ENCODE data around the gene TRIO. TPM values are rescaled to one million over a fixed set of nuclear protein-coding genes. Genes with fewer than 3 reads are reported as not detected.

Gene TRIO
- total RNA-seq, 1 donor from 2014 or later: 148 TPM

GRCh38 chr5:14185326-14186058 lies 42.4 kb downstream of the TRIO start:
- no peak for DNase-seq

GRCh38 chr5:14186059-14186830 lies 43.1 kb downstream of the TRIO start:
- H3K27me3 ChIP-seq: no peaks in the 10 kb centered on the region
- peak; percentile 74 for ATAC-seq
- H3K36me3 ChIP-seq: no peaks in the 10 kb centered on the region
- no peaks in the 10 kb centered on the region for H3K9me3 ChIP-seq
- no peak overlapping the region for H3K4me3 ChIP-seq
- peaks cover 52% of the 10 kb centered on the region for H3K4me1 ChIP-seq
- peak overlapping the region; percentile 60 for H3K27ac ChIP-seq
- DNase-seq: no peak
- no peak for TF ChIP-seq CTCF (IDR thresholded peaks at IDR 0.05)
- intact Hi-C loops (cut with DNase I): no loop called here

More at GRCh38 chr5:14185326-14186058, 42.4 kb downstream of the TRIO start:
- intact Hi-C loops (cut with DNase I): no loop called here
- Histone ChIP-seq H3K27ac (peak overlapping the region; percentile 60), H3K9me3 (no peaks in the 10 kb centered on the region), H3K36me3 (no peaks in the 10 kb centered on the region), H3K4me3 (no peak overlapping the region), H3K4me1 (peaks cover 45% of the 10 kb centered on the region), H3K27me3 (no peaks in the 10 kb centered on the region)
- peak; percentile 75 for ATAC-seq
- TF ChIP-seq CTCF (IDR thresholded peaks at IDR 0.05): no peak

- Histone ChIP-seq H3K4me3 (no peak overlapping the region), H3K4me1 (peaks cover 57% of the 10 kb centered on the region), H3K36me3 (no peaks in the 10 kb centered on the region), H3K9me3 (no peaks in the 10 kb centered on the region), H3K27me3 (no peaks in the 10 kb centered on the region), H3K27ac (peak overlapping the region; percentile 14)
- no peak for TF ChIP-seq CTCF (IDR thresholded peaks at IDR 0.05)
- no peak for ATAC-seq
- no peak for DNase-seq
- intact Hi-C loops (cut with DNase I): no loop called here
Measured at GRCh38 chr5:14187157-14187556, 44.0 kb downstream of the TRIO start.

GRCh38 chr5:14187660-14188059 lies 44.5 kb downstream of the TRIO start:
- H3K4me1 ChIP-seq: peaks cover 57% of the 10 kb centered on the region
- no peaks in the 10 kb centered on the region for H3K27me3 ChIP-seq
- TF ChIP-seq CTCF (IDR thresholded peaks at IDR 0.05): no peak
- H3K9me3 ChIP-seq: no peaks in the 10 kb centered on the region
- ATAC-seq: no peak
- no peak overlapping the region for H3K4me3 ChIP-seq
- DNase-seq: no peak
- H3K27ac ChIP-seq: peak overlapping the region; percentile 14
- intact Hi-C loops (cut with DNase I): no loop called here
- no peaks in the 10 kb centered on the region for H3K36me3 ChIP-seq

GRCh38 chr5:14188778-14189177 lies 45.6 kb downstream of the TRIO start:
- intact Hi-C loops (cut with DNase I): no loop called here
- Histone ChIP-seq H3K27me3 (no peaks in the 10 kb centered on the region), H3K27ac (no peak overlapping the region), H3K4me1 (peaks cover 59% of the 10 kb centered on the region), H3K4me3 (no peak overlapping the region), H3K36me3 (no peaks in the 10 kb centered on the region), H3K9me3 (no peaks in the 10 kb centered on the region)
- TF ChIP-seq CTCF (IDR thresholded peaks at IDR 0.05): no peak
- ATAC-seq: no peak
- DNase-seq: no peak

Measured in upper lobe of right lung (tissue), 1 donor.